Colonic mucosa (tissue), 4 donors: ENCODE measurements around the gene ZNF318. TPM values are rescaled to one million over a fixed set of nuclear protein-coding genes. Genes with fewer than 3 reads are reported as not detected.

Source experiments
- DNase-seq: peaks from one replicate; pipeline ENCODE4 v3.0.0-alpha.2; 2020
- H3K27ac ChIP-seq: fragments of 200-600 bp; one replicate; pipeline ENCODE4 v1.8.0; 2021
- H3K27me3 ChIP-seq: fragments of 200-600 bp; one replicate; pipeline ENCODE4 v1.8.0; 2021
- H3K36me3 ChIP-seq: fragments of 200-600 bp; one replicate; pipeline ENCODE4 v1.8.0; 2021
- H3K4me1 ChIP-seq: fragments of 200-600 bp; one replicate; pipeline ENCODE4 v1.8.0; 2021; ENCODE audit warnings: mild to moderate bottlenecking
- H3K4me3 ChIP-seq: fragments of 200-600 bp; one replicate; pipeline ENCODE4 v1.8.0; 2021
- H3K9ac ChIP-seq, 2 donors: one replicate each; pipeline ENCODE4 v1.7.0; 2013; ENCODE audit warnings: control low read depth in 2 of 2, low read depth in 2 of 2, low read length in 2 of 2
- H3K9me3 ChIP-seq: fragments of 200-600 bp; one replicate; pipeline ENCODE4 v1.8.0; 2021
- CTCF ChIP-seq: fragments of 200-600 bp; IDR thresholded peaks from one replicate; pipeline ENCODE4 v1.8.0; 2022; ENCODE audit warnings: antibody characterized with exemption, mild to moderate bottlenecking
- intact Hi-C: fragments of 100-400 bp; cut with DNase I; formaldehyde crosslinking; loops from one replicate; pipeline ENCODE4 v1.14.1; 2022
- total RNA-seq, 2 donors: library from RNA; stranded (reverse); fragmentation: NEBNext Ultra II Directional in 1 of 2; extraction: Animal tissue kit (Norgen Biotek cat#: 25700) in 1 of 2; gene quantifications; one replicate each; pipeline ENCODE4 v1.2.1, GENCODE V29; 2021
- donor health status: healthy.
- donor health status: DM: no; HTN: no; CAD: no.
- donor health status: DM: no; HTN: no; CAD: no.

The ZNF318 gene
- total RNA-seq, 2 donors from 2014 or later = 12.3 TPM

GRCh38 chr6:43292763-43293318 is 76.6 kb downstream of the ZNF318 start:
- TF ChIP-seq CTCF = no peak
- H3K36me3 ChIP-seq = no peaks in the 10 kb centered on the region
- no peaks in the 10 kb centered on the region for H3K9me3 ChIP-seq
- H3K4me3 ChIP-seq = no peak overlapping the region
- H3K27ac ChIP-seq = no peak overlapping the region
- H3K4me1 ChIP-seq = no peaks in the 10 kb centered on the region
- intact Hi-C loops = no loop called here
- no peaks in the 10 kb centered on the region for H3K27me3 ChIP-seq
- no peak overlapping the region for H3K9ac ChIP-seq
- no peak for DNase-seq

GRCh38 chr6:43292341-43292740 is 77.1 kb downstream of the ZNF318 start:
- H3K27me3 ChIP-seq = no peaks in the 10 kb centered on the region
- H3K9me3 ChIP-seq = no peaks in the 10 kb centered on the region
- H3K4me1 ChIP-seq = no peaks in the 10 kb centered on the region
- no peaks in the 10 kb centered on the region for H3K36me3 ChIP-seq
- H3K4me3 ChIP-seq = no peak overlapping the region
- no peak for DNase-seq
- intact Hi-C loops = no loop called here
- TF ChIP-seq CTCF = no peak
- H3K27ac ChIP-seq = no peak overlapping the region
- H3K9ac ChIP-seq = no peak overlapping the region

GRCh38 chr6:43291708-43292107 is 77.7 kb downstream of the ZNF318 start:
- H3K36me3 ChIP-seq = no peaks in the 10 kb centered on the region
- no peak overlapping the region for H3K4me3 ChIP-seq
- no peaks in the 10 kb centered on the region for H3K27me3 ChIP-seq
- DNase-seq = no peak
- no peak overlapping the region for H3K27ac ChIP-seq
- H3K4me1 ChIP-seq = no peaks in the 10 kb centered on the region
- H3K9me3 ChIP-seq = no peaks in the 10 kb centered on the region
- no peak overlapping the region for H3K9ac ChIP-seq
- intact Hi-C loops = no loop called here
- no peak for TF ChIP-seq CTCF

- H3K36me3 ChIP-seq = no peaks in the 10 kb centered on the region
- peak overlapping the region in 1 of 2 donors; percentile 15 for H3K9ac ChIP-seq
Observed at GRCh38 chr6:43290905-43291355, 78.5 kb downstream of the ZNF318 start.

GRCh38 chr6:43290339-43290904 is 79.0 kb downstream of the ZNF318 start:
- H3K36me3 ChIP-seq = no peaks in the 10 kb centered on the region
- peak; percentile 31 for DNase-seq
- H3K4me1 ChIP-seq = no peaks in the 10 kb centered on the region
- intact Hi-C loops = no loop called here
- no peak overlapping the region for H3K4me3 ChIP-seq
- H3K9me3 ChIP-seq = no peaks in the 10 kb centered on the region
- no peak overlapping the region for H3K9ac ChIP-seq
- no peak for TF ChIP-seq CTCF
- no peaks in the 10 kb centered on the region for H3K27me3 ChIP-seq
- H3K27ac ChIP-seq = peak overlapping the region; percentile 64

More at GRCh38 chr6:43290905-43291355, 78.5 kb downstream of the ZNF318 start:
- no peak for TF ChIP-seq CTCF
- intact Hi-C loops = no loop called here
- H3K4me1 ChIP-seq = no peaks in the 10 kb centered on the region
- H3K27ac ChIP-seq = peak overlapping the region; percentile 64
- H3K9me3 ChIP-seq = no peaks in the 10 kb centered on the region
- DNase-seq = peak; percentile 52
- H3K4me3 ChIP-seq = no peak overlapping the region
- no peaks in the 10 kb centered on the region for H3K27me3 ChIP-seq
